Activated T-cell treated with anti-CD3 and anti-CD28 coated beads for 4 hours (primary cell): Measurements from ENCODE around the gene TSPAN4.

Experiments
- DNase-seq: peaks from one replicate; pipeline ENCODE4 v3.0.0-alpha.2; 2020

TSPAN4 gene

GRCh38 chr11:853682-854448 lies 11.2 kb downstream of the TSPAN4 start:
- no peak for DNase-seq

GRCh38 chr11:854601-855329 lies 12.1 kb downstream of the TSPAN4 start:
- DNase-seq, result no peak

- no peak for DNase-seq
Measured at GRCh38 chr11:855330-855674, 12.7 kb downstream of the TSPAN4 start.

- DNase-seq, result no peak
Measured at GRCh38 chr11:855796-856195, 13.1 kb downstream of the TSPAN4 start.

- no peak for DNase-seq
Measured at GRCh38 chr11:856397-856796, 13.7 kb downstream of the TSPAN4 start.

- no peak for DNase-seq
Measured at GRCh38 chr11:858053-858761, 15.6 kb downstream of the TSPAN4 start.

- DNase-seq, result no peak
Measured at GRCh38 chr11:858762-859339, 16.2 kb downstream of the TSPAN4 start.

- no peak for DNase-seq
Measured at GRCh38 chr11:859394-860131, 16.9 kb downstream of the TSPAN4 start.

GRCh38 chr11:860234-861104 lies 17.8 kb downstream of the TSPAN4 start:
- DNase-seq, result no peak

GRCh38 chr11:861105-861479 lies 18.4 kb downstream of the TSPAN4 start:
- no peak for DNase-seq

- DNase-seq, result no peak
Measured at GRCh38 chr11:862081-862661, 19.5 kb downstream of the TSPAN4 start.

- DNase-seq, result no peak
Measured at GRCh38 chr11:862696-863022, 20.0 kb downstream of the TSPAN4 start.

GRCh38 chr11:863023-863909 lies 20.6 kb downstream of the TSPAN4 start:
- no peak for DNase-seq

GRCh38 chr11:863910-864827 lies 21.5 kb downstream of the TSPAN4 start:
- DNase-seq, result no peak

GRCh38 chr11:864898-865297 lies 22.2 kb downstream of the TSPAN4 start:
- DNase-seq, result no peak

GRCh38 chr11:865462-866430 lies 23.1 kb downstream of the TSPAN4 start:
- DNase-seq, result no peak

GRCh38 chr11:866481-866880 lies 23.8 kb downstream of the TSPAN4 start:
- no peak for DNase-seq

GRCh38 chr11:867856-868358 lies 25.3 kb downstream of the TSPAN4 start:
- DNase-seq, result no peak
